HEK293 (cell line): ENCODE measurements around the gene ENTPD8.

Experiments used
- CTCF ChIA-PET: fragments of 350-600 bp; formaldehyde crosslinking; extraction: SDS; loops from one replicate; lab custom pipeline; 2021; ENCODE audit warnings: antibody characterized with exemption; lab: Yijun Ruan, JAX
- POLR2A ChIA-PET: fragments of 300-600 bp; formaldehyde crosslinking; extraction: SDS; loops from one replicate; lab custom pipeline; 2020; ENCODE audit warnings: antibody characterized with exemption, inconsistent platforms; lab: Yijun Ruan, JAX
- H3K27ac ChIP-seq: fragments of 200-500 bp; sonication (Bioruptor generic); 2 replicates; pipeline ENCODE4 v1.5.1; 2014; ENCODE audit warnings: low read depth, low read length, control low read depth, inconsistent platforms; ENCODE audit errors: extremely low read depth
- H3K36me3 ChIP-seq, 2 experiments: fragments of 200-500 bp in 1 of 2; sonication (Bioruptor generic) in 1 of 2; 1 replicate in 1 of 2; 2 replicates in 1 of 2; pipeline ENCODE4 v1.5.1; 2014 to 2017; ENCODE audit warnings: inconsistent platforms in 2 of 2, low read length in 2 of 2; ENCODE audit not compliant: control insufficient read depth in 2 of 2, insufficient read depth in 1 of 2
- H3K4me1 ChIP-seq: fragments of 200-500 bp; sonication (Bioruptor generic); 2 replicates; pipeline ENCODE4 v1.5.1; 2014; ENCODE audit warnings: mild to moderate bottlenecking, low read length, inconsistent platforms; ENCODE audit not compliant: control insufficient read depth, insufficient read depth
- H3K4me3 ChIP-seq: 2 replicates; pipeline ENCODE4 v1.5.1; 2011; ENCODE audit warnings: low read depth, mild to moderate bottlenecking, control low read depth, low read length, moderate library complexity
- H3K9me3 ChIP-seq: fragments of 200-500 bp; sonication (Bioruptor generic); 2 replicates; pipeline ENCODE4 v1.5.1; 2014; ENCODE audit warnings: low read depth, low read length, inconsistent platforms; ENCODE audit not compliant: control insufficient read depth, insufficient read depth
- GFI1B ChIP-seq: fragments of 450-650 bp; formaldehyde crosslinking; IDR thresholded peaks from 2 replicates; pipeline ENCODE4 v1.5.1; 2016; ENCODE audit warnings: missing biosample characterization, missing genetic modification characterization
- GLIS1 ChIP-seq: fragments of 450-650 bp; formaldehyde crosslinking; IDR thresholded peaks from 2 replicates; pipeline ENCODE4 v1.5.1; 2016; ENCODE audit warnings: missing biosample characterization, missing genetic modification characterization
- KLF1 ChIP-seq: fragments of 450-650 bp; formaldehyde crosslinking; IDR thresholded peaks from 2 replicates; pipeline ENCODE4 v1.5.1; 2016; ENCODE audit warnings: missing biosample characterization, missing genetic modification characterization
- KLF8 ChIP-seq: fragments of 450-650 bp; formaldehyde crosslinking; IDR thresholded peaks from 2 replicates; pipeline ENCODE4 v1.5.1; 2016; ENCODE audit warnings: missing biosample characterization, missing genetic modification characterization
- OSR2 ChIP-seq: fragments of 450-650 bp; formaldehyde crosslinking; IDR thresholded peaks from 2 replicates; pipeline ENCODE4 v1.5.1; 2016; ENCODE audit warnings: missing biosample characterization, missing genetic modification characterization
- SCRT1 ChIP-seq: fragments of 450-650 bp; formaldehyde crosslinking; IDR thresholded peaks from 2 replicates; pipeline ENCODE4 v1.5.1; 2016; ENCODE audit warnings: missing biosample characterization, missing genetic modification characterization, borderline replicate concordance
- SCRT2 ChIP-seq: fragments of 450-650 bp; formaldehyde crosslinking; IDR thresholded peaks from 2 replicates; pipeline ENCODE4 v1.5.1; 2016; ENCODE audit warnings: missing biosample characterization, missing genetic modification characterization
- TCF7L2 ChIP-seq: IDR thresholded peaks from 2 replicates; pipeline ENCODE4 v1.6.1; 2011; ENCODE audit warnings: low read depth, mild to moderate bottlenecking, inconsistent platforms, low read length, moderate library complexity, borderline replicate concordance
- ZBTB48 ChIP-seq: fragments of 450-650 bp; formaldehyde crosslinking; IDR thresholded peaks from 2 replicates; pipeline ENCODE4 v1.5.1; 2016; ENCODE audit warnings: missing biosample characterization, missing genetic modification characterization
- ZBTB8A ChIP-seq: fragments of 450-650 bp; formaldehyde crosslinking; IDR thresholded peaks from 2 replicates; pipeline ENCODE4 v1.5.1; 2016; ENCODE audit warnings: missing biosample characterization, missing genetic modification characterization
- ZFHX2 ChIP-seq: fragments of 450-650 bp; formaldehyde crosslinking; conservative IDR thresholded peaks from 2 replicates; pipeline ENCODE4 v1.5.1; 2016; ENCODE audit warnings: missing biosample characterization, missing genetic modification characterization
- ZNF10 ChIP-seq: fragments of 450-650 bp; formaldehyde crosslinking; IDR thresholded peaks from 2 replicates; pipeline ENCODE4 v1.5.1; 2017; ENCODE audit warnings: missing biosample characterization, missing genetic modification characterization
- ZNF138 ChIP-seq: fragments of 450-650 bp; formaldehyde crosslinking; IDR thresholded peaks from 2 replicates; pipeline ENCODE4 v1.5.1; 2016; ENCODE audit warnings: missing biosample characterization, missing genetic modification characterization, borderline replicate concordance
- ZNF280C ChIP-seq: fragments of 450-650 bp; formaldehyde crosslinking; IDR thresholded peaks from 2 replicates; pipeline ENCODE4 v1.5.1; 2016; ENCODE audit warnings: missing biosample characterization, missing genetic modification characterization
- ZNF510 ChIP-seq: fragments of 450-650 bp; formaldehyde crosslinking; IDR thresholded peaks from 2 replicates; pipeline ENCODE4 v1.5.1; 2018; ENCODE audit warnings: mild to moderate bottlenecking, missing genetic modification characterization, missing biosample characterization; ENCODE audit not compliant: insufficient replicate concordance
- ZNF548 ChIP-seq: fragments of 450-650 bp; formaldehyde crosslinking; IDR thresholded peaks from 2 replicates; pipeline ENCODE4 v1.5.1; 2016; ENCODE audit warnings: missing biosample characterization, missing genetic modification characterization
- ZNF600 ChIP-seq: fragments of 450-650 bp; formaldehyde crosslinking; IDR thresholded peaks from 2 replicates; pipeline ENCODE4 v1.5.1; 2016; ENCODE audit warnings: missing biosample characterization, missing genetic modification characterization
- ZNF623 ChIP-seq: fragments of 450-650 bp; formaldehyde crosslinking; IDR thresholded peaks from 2 replicates; pipeline ENCODE4 v1.5.1; 2016; ENCODE audit warnings: missing biosample characterization, missing genetic modification characterization
- ZNF658 ChIP-seq: fragments of 450-650 bp; formaldehyde crosslinking; IDR thresholded peaks from 2 replicates; pipeline ENCODE4; 2016; ENCODE audit warnings: missing biosample characterization, missing genetic modification characterization
- ZNF707 ChIP-seq: fragments of 450-650 bp; formaldehyde crosslinking; IDR thresholded peaks from 2 replicates; pipeline ENCODE4 v1.5.1; 2016; ENCODE audit warnings: missing biosample characterization, missing genetic modification characterization
- TF ChIP-seq, protein P1 (sequence below): fragments of 450-650 bp; formaldehyde crosslinking; IDR thresholded peaks from 2 replicates; pipeline ENCODE4 v1.5.1; 2016; ENCODE audit warnings: missing biosample characterization, missing genetic modification characterization
- TF ChIP-seq, protein P2 (sequence below): fragments of 450-650 bp; formaldehyde crosslinking; IDR thresholded peaks from 2 replicates; pipeline ENCODE4; 2016; ENCODE audit warnings: missing biosample characterization, missing genetic modification characterization
- TF ChIP-seq, protein P3 (sequence below): fragments of 450-650 bp; formaldehyde crosslinking; IDR thresholded peaks from 2 replicates; pipeline ENCODE4 v1.5.1; 2017; ENCODE audit warnings: missing biosample characterization, missing genetic modification characterization
- TF ChIP-seq, protein P4 (sequence below): fragments of 450-650 bp; formaldehyde crosslinking; IDR thresholded peaks from 2 replicates; pipeline ENCODE4 v1.5.1; 2016; ENCODE audit warnings: missing biosample characterization, missing genetic modification characterization

ENTPD8 gene

GRCh38 chr9:137438591-137439157 is 2.5 kb downstream of the ENTPD8 start (continued):
- no peak for TF ChIP-seq ZNF707

DNA sequence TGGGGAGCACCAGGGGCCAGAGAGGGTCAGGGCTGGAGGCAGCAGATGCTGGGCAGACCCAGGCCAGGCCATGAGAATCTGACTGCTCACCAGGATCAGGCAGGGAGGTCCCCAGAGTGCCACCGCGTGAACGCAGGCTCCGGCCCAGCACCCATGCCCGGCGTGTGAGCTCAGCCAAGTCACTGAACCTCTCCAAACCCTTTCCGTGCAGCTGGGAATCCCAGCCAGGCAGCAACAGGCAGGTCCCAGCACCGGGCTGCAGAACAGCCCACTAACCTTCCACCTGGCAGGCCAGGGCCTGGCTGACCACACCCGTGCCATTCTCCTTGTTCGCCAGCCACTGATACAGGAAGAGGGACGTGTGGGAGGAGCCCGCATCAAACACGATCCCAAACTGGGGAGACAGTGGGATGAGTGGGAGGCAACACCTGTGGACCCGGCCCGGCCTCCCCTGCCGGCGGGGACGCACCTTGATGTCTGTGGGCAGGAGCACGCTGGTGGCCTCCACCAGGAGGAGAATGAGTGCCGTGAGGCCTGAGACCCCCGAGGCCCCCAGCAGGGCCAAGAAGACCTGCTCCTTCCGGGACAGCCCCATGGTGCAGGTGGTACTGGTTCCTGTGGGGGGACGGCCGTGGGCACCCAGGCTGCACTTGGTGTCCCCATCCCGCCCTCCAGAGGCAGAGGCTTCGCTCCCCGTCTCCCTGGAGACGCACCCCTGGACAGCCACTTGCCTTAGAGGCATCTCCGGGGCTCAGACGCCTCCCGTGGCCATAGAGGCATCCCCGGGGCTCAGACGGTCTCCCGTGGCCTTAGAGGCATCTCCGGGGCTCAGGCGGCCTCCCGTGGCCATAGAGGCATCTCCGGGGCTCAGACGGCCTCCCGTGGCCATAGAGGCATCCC is 3.2 kb downstream of the ENTPD8 start:
- Histone ChIP-seq H3K4me1 (no peaks in the 10 kb centered on the region), H3K36me3 (no peaks in the 10 kb centered on the region), H3K4me3 (no peak overlapping the region), H3K27ac (no peak overlapping the region), H3K9me3 (no peaks in the 10 kb centered on the region)
- ChIA-PET POLR2A (interaction anchor here (1.0 to 1.8 kb wide), 2 partner anchors 15 to 21 kb away, joined by 3 to 7 read pairs; partner anchors contain the start of genes EXD3, NOXA1 and NSMF), CTCF (interaction anchor here (1.2 kb wide), 1 partner anchor 151 kb away, joined by 4 read pairs; no protein-coding TSS in a partner anchor)
- TF ChIP-seq ZNF623 (tag by site-specific recombination) (no peak), TCF7L2 (no peak), ZFHX2 (tag by site-specific recombination) (peak; percentile 31; the same call in 1 of the 2 replicates), ZNF280C (tag by site-specific recombination) (no peak), ZNF138 (tag by site-specific recombination) (no peak), ZNF548 (no peak), ZBTB48 (tag by site-specific recombination) (no peak), GLIS1 (peak; percentile 81), SCRT2 (tag by site-specific recombination) (peak; percentile 94), ZNF658 (tag by site-specific recombination) (no peak), KLF1 (tag by site-specific recombination) (0 out of 2 replicates have a peak, but pooled peaks have one; percentile 26), ZNF600 (tag by site-specific recombination) (peak; percentile 94), ZNF707 (no peak), GFI1B (tag by site-specific recombination) (no peak), ZNF510 (tag by site-specific recombination) (no peak), SCRT1 (tag by site-specific recombination) (peak; percentile 83; the same call in 1 of the 2 replicates), OSR2 (tag by site-specific recombination) (no peak), ZBTB8A (0 out of 2 replicates have a peak, but pooled peaks have one; percentile 11), ZNF10 (peak; percentile 21; the same call in 1 of the 2 replicates), KLF8 (tag by site-specific recombination) (peak; percentile 40; the same call in 1 of the 2 replicates)
- TF ChIP-seq, protein P1, sequence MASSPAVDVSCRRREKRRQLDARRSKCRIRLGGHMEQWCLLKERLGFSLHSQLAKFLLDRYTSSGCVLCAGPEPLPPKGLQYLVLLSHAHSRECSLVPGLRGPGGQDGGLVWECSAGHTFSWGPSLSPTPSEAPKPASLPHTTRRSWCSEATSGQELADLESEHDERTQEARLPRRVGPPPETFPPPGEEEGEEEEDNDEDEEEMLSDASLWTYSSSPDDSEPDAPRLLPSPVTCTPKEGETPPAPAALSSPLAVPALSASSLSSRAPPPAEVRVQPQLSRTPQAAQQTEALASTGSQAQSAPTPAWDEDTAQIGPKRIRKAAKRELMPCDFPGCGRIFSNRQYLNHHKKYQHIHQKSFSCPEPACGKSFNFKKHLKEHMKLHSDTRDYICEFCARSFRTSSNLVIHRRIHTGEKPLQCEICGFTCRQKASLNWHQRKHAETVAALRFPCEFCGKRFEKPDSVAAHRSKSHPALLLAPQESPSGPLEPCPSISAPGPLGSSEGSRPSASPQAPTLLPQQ, result no peak
- TF ChIP-seq, protein P2, sequence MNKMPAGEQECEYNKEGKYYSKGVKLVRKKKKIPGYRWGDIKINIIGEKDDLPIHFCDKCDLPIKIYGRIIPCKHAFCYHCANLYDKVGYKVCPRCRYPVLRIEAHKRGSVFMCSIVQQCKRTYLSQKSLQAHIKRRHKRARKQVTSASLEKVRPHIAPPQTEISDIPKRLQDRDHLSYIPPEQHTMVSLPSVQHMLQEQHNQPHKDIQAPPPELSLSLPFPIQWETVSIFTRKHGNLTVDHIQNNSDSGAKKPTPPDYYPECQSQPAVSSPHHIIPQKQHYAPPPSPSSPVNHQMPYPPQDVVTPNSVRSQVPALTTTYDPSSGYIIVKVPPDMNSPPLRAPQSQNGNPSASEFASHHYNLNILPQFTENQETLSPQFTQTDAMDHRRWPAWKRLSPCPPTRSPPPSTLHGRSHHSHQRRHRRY, result no peak
- TF ChIP-seq, protein P3, sequence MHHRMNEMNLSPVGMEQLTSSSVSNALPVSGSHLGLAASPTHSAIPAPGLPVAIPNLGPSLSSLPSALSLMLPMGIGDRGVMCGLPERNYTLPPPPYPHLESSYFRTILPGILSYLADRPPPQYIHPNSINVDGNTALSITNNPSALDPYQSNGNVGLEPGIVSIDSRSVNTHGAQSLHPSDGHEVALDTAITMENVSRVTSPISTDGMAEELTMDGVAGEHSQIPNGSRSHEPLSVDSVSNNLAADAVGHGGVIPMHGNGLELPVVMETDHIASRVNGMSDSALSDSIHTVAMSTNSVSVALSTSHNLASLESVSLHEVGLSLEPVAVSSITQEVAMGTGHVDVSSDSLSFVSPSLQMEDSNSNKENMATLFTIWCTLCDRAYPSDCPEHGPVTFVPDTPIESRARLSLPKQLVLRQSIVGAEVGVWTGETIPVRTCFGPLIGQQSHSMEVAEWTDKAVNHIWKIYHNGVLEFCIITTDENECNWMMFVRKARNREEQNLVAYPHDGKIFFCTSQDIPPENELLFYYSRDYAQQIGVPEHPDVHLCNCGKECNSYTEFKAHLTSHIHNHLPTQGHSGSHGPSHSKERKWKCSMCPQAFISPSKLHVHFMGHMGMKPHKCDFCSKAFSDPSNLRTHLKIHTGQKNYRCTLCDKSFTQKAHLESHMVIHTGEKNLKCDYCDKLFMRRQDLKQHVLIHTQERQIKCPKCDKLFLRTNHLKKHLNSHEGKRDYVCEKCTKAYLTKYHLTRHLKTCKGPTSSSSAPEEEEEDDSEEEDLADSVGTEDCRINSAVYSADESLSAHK (tag by site-specific recombination), result no peak
- TF ChIP-seq, protein P4, sequence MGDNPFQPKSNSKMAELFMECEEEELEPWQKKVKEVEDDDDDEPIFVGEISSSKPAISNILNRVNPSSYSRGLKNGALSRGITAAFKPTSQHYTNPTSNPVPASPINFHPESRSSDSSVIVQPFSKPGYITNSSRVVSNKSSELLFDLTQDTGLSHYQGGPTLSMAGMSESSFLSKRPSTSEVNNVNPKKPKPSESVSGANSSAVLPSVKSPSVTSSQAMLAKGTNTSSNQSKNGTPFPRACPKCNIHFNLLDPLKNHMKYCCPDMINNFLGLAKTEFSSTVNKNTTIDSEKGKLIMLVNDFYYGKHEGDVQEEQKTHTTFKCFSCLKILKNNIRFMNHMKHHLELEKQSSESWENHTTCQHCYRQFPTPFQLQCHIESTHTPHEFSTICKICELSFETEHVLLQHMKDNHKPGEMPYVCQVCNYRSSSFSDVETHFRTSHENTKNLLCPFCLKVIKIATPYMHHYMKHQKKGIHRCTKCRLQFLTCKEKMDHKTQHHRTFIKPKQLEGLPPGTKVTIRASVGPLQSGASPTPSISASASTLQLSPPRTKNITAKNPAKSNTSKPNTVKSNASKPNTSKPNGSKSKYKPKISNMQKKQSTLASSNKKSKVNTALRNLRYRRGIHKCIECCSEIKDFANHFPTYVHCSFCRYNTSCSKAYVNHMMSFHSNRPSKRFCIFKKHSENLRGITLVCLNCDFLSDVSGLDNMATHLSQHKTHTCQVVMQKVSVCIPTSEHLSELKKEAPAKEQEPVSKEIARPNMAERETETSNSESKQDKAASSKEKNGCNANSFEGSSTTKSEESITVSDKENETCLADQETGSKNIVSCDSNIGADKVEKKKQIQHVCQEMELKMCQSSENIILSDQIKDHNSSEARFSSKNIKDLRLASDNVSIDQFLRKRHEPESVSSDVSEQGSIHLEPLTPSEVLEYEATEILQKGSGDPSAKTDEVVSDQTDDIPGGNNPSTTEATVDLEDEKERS (tag by site-specific recombination), result no peak
